HCT116 (cell line): ENCODE data around the gene USP1. TPM values are rescaled to one million over a fixed set of nuclear protein-coding genes. Genes with fewer than 3 reads are reported as not detected.

Experiments used
- ATAC-seq: fragments of 200-7000 bp; cut with Tn5 transposase; 2 replicates; pipeline ENCODE4 v1.9.1; 2020; ENCODE audit warnings: mild to moderate bottlenecking, moderate library complexity
- BruUV-seq: library from RNA; stranded (reverse); fragments of 400-500 nt; replicated peaks from 2 replicates; lab custom pipeline; 2021; lab: Mats Ljungman, UMichigan
- CTCF ChIA-PET: fragments of 300-600 bp; sonication (Branson Sonifier 250); formaldehyde crosslinking; loops from one replicate; lab custom pipeline; 2021; ENCODE audit warnings: antibody characterized with exemption; lab: Charles Lee
- POLR2A ChIA-PET: fragments of 300-600, 350-600 bp; sonication (Branson Sonifier 250); formaldehyde crosslinking; loops from one replicate; lab custom pipeline; 2021; ENCODE audit warnings: antibody characterized with exemption; lab: Charles Lee
- RAD21 ChIA-PET, 2 experiments: fragments of 300-600 bp; sonication (Branson Sonifier 250); formaldehyde crosslinking; loops; one replicate each; lab custom pipeline; 2023; ENCODE audit warnings: low total read pairs in 2 of 2; ENCODE audit not compliant: uncharacterized antibody in 2 of 2, unreplicated experiment in 2 of 2, low non-redundant PET in 1 of 2; lab: Charles Lee
- DNase-seq: peaks from one replicate; pipeline ENCODE4 v3.0.0-alpha.2; 2010; ENCODE audit warnings: low read depth, low spot score
- H2AFZ ChIP-seq: fragments of 200-600 bp; shearing (Covaris generic), sonication (generic); 2 replicates; pipeline ENCODE4 v1.6.1; 2017; ENCODE audit warnings: low read depth, mixed run types, mixed read lengths, antibody characterized with exemption, low read length; ENCODE audit not compliant: poor library complexity, severe bottlenecking
- H3K27ac ChIP-seq: 2 replicates; pipeline ENCODE4 v1.5.1; 2012; ENCODE audit warnings: low read depth, low read length
- H3K27me3 ChIP-seq: fragments of 200-600 bp; sonication (generic); 2 replicates; pipeline ENCODE4 v1.6.1; 2016; ENCODE audit warnings: mixed run types, low read length, mixed read lengths; ENCODE audit not compliant: insufficient read depth
- H3K36me3 ChIP-seq, 2 experiments: fragments of 200-500 bp in 1 of 2; fragments of 200-600 bp in 1 of 2; sonication (Bioruptor generic) in 1 of 2; sonication (generic) in 1 of 2; 2 replicates each; pipeline versions ENCODE4 v1.5.1 to v1.6.1; 2014 to 2016; ENCODE audit warnings: low read length in 2 of 2, inconsistent platforms in 1 of 2, mixed read lengths in 1 of 2, mixed run types in 1 of 2; ENCODE audit not compliant: insufficient read depth in 2 of 2, control insufficient read depth in 1 of 2
- H3K4me1 ChIP-seq, 2 experiments: fragments of 200-600 bp in 1 of 2; sonication (generic) in 1 of 2; 2 replicates each; pipeline versions ENCODE4 v1.5.1 to v1.6.1; 2012 to 2017; ENCODE audit warnings: low read length in 2 of 2, inconsistent platforms in 1 of 2, mild to moderate bottlenecking in 1 of 2, mixed read lengths in 1 of 2, mixed run types in 1 of 2, moderate library complexity in 1 of 2; ENCODE audit not compliant: insufficient read depth in 2 of 2, control insufficient read depth in 1 of 2
- H3K4me2 ChIP-seq: fragments of 200-600 bp; sonication (generic); 2 replicates; pipeline ENCODE4 v1.6.1; 2017; ENCODE audit warnings: mixed run types, low read length, mixed read lengths
- H3K4me3 ChIP-seq, 2 experiments: fragments of 200-600 bp in 1 of 2; sonication (generic) in 1 of 2; replicated peaks in 1 of 2; 2 replicates each; pipeline ENCODE4 v1.5.1; 2011 to 2016; ENCODE audit warnings: low read length in 2 of 2, control low read depth in 1 of 2, low read depth in 1 of 2, mild to moderate bottlenecking in 1 of 2, mixed read lengths in 1 of 2, mixed run types in 1 of 2
- H3K79me2 ChIP-seq: fragments of 200-600 bp; sonication (generic); 2 replicates; pipeline ENCODE4 v1.6.1; 2017; ENCODE audit warnings: mild to moderate bottlenecking, mixed run types, low read length, moderate library complexity, mixed read lengths; ENCODE audit not compliant: insufficient read depth
- H3K9ac ChIP-seq: fragments of 200-600 bp; sonication (generic); 2 replicates; pipeline ENCODE4 v1.6.1; 2016; ENCODE audit warnings: low read length, mixed read lengths
- H3K9me2 ChIP-seq: fragments of 200-600 bp; sonication (generic), shearing (Covaris generic); 2 replicates; pipeline ENCODE4 v1.6.1; 2017; ENCODE audit warnings: mixed run types, mild to moderate bottlenecking, moderate library complexity; ENCODE audit not compliant: insufficient read depth
- H3K9me3 ChIP-seq, 2 experiments: fragments of 200-500 bp in 1 of 2; fragments of 200-600 bp in 1 of 2; sonication (Bioruptor generic) in 1 of 2; sonication (generic) in 1 of 2; 2 replicates each; pipeline ENCODE4 v1.6.1; 2014 to 2017; ENCODE audit warnings: low read length in 2 of 2, mixed read lengths in 2 of 2, inconsistent platforms in 1 of 2, low read depth in 1 of 2, mild to moderate bottlenecking in 1 of 2, mixed run types in 1 of 2, moderate library complexity in 1 of 2; ENCODE audit not compliant: control insufficient read depth in 1 of 2, insufficient read depth in 1 of 2
- H4K20me1 ChIP-seq: fragments of 200-600 bp; sonication (generic), shearing (Covaris generic); 2 replicates; pipeline ENCODE4 v1.6.1; 2017; ENCODE audit warnings: mixed run types, mild to moderate bottlenecking, moderate library complexity; ENCODE audit not compliant: insufficient read depth
- ATF3 ChIP-seq: IDR thresholded peaks from 2 replicates; pipeline ENCODE4 v1.6.1; 2012
- CBX3 ChIP-seq: IDR thresholded peaks from 2 replicates; pipeline ENCODE4 v1.6.1; 2012; ENCODE audit warnings: low read depth
- CTCF ChIP-seq, 3 experiments: fragments of 200-600 bp in 1 of 3; sonication (generic) in 1 of 3; IDR thresholded peaks in 2 of 3; conservative IDR thresholded peaks in 1 of 3; 2 replicates each; pipeline ENCODE4 v1.5.1; 2012 to 2017; ENCODE audit warnings: low read depth in 2 of 3, low read length in 2 of 3, antibody characterized with exemption in 1 of 3, borderline replicate concordance in 1 of 3, control low read depth in 1 of 3, mild to moderate bottlenecking in 1 of 3, mixed read lengths in 1 of 3, mixed run types in 1 of 3, moderate library complexity in 1 of 3; ENCODE audit not compliant: insufficient read depth in 1 of 3
- EGR1 ChIP-seq: IDR thresholded peaks from 2 replicates; pipeline ENCODE4 v1.6.1; 2012; ENCODE audit warnings: low read depth
- JUND ChIP-seq: IDR thresholded peaks from 2 replicates; pipeline ENCODE4 v1.6.1; 2012
- MAX ChIP-seq: IDR thresholded peaks from 2 replicates; pipeline ENCODE4 v1.6.1; 2012
- SIN3A ChIP-seq: IDR thresholded peaks from 2 replicates; pipeline ENCODE4 v1.6.1; 2012; ENCODE audit warnings: low read depth
- SRF ChIP-seq: IDR thresholded peaks from 2 replicates; pipeline ENCODE4 v1.6.1; 2012; ENCODE audit warnings: low read depth
- YY1 ChIP-seq: IDR thresholded peaks from 2 replicates; pipeline ENCODE4 v1.6.1; 2011; ENCODE audit warnings: low read length, low read depth, moderate library complexity, mild to moderate bottlenecking; ENCODE audit not compliant: insufficient replicate concordance; ENCODE audit errors: extremely low read depth
- ZNF274 ChIP-seq: fragments of 200-500 bp; sonication (Bioruptor generic); IDR thresholded peaks from 2 replicates; pipeline ENCODE4 v1.6.1; 2014; ENCODE audit warnings: mild to moderate bottlenecking, low read depth, low read length, inconsistent platforms
- intact Hi-C: fragments of 100-400 bp; cut with micrococcal nuclease; formaldehyde crosslinking; loops from 2 replicates; pipeline ENCODE4 v1.10.0; 2022
- total RNA-seq: library from RNA; stranded (reverse); gene quantifications from one replicate; pipeline ENCODE4 v1.2.1, GENCODE V29; 2021; ENCODE audit not compliant: unreplicated experiment

USP1 gene
- total RNA-seq, 1 experiment from 2014 or later, result 37.8 TPM

- POLR2A ChIA-PET, result no interaction called here
- no peak overlapping the region for H3K4me2 ChIP-seq
Measured at GRCh38 chr1:62462370-62462769, 25.5 kb downstream of the USP1 start.

More at GRCh38 chr1:62462370-62462769, 25.5 kb downstream of the USP1 start:
- Histone ChIP-seq H3K9me2 (no peaks in the 10 kb centered on the region), H3K27me3 (no peaks in the 10 kb centered on the region), H3K9ac (no peak overlapping the region), H3K4me3 (no peak overlapping the region), H3K27ac (no peak overlapping the region), H2AFZ (no peak overlapping the region), H4K20me1 (no peaks in the 10 kb centered on the region), H3K9me3 (peaks cover 0 to 3% of the 10 kb centered on the region in 2 experiments; a peak in 1 of 4 replicates), H3K4me1 (no peaks in the 10 kb centered on the region), H3K79me2 (no peaks in the 10 kb centered on the region), H3K36me3 (no peaks in the 10 kb centered on the region)
- CTCF ChIA-PET, result no interaction called here
- no peak for ATAC-seq
- RAD21 ChIA-PET, result no interaction called here
- intact Hi-C loops, result no loop called here
- TF ChIP-seq SRF (no peak), MAX (no peak), ZNF274 (no peak), CTCF (IDR thresholded peaks at IDR 0.05 in 2 of 3, conservative IDR thresholded peaks at IDR 0.05 in 1 of 3; ENCODE audit: borderline replicate concordance in 1 of 3, insufficient read depth in 1 of 3, low read depth in 2 of 3, low read length in 2 of 3) (no peak), EGR1 (no peak), JUND (no peak), CBX3 (no peak), ATF3 (no peak), YY1 (no peak), SIN3A (no peak)
- TF ChIP-seq, all 23 proteins: peak for 0
- no TSS peak for BruUV-seq
- no peak for DNase-seq
